IPS DF 6.9 (cell line): ENCODE measurements around the gene GFOD1.
A peak's percentile ranks its signal among the peaks of the same experiment; 100 is the strongest.

Experiments used
- DNase-seq: peaks from one replicate; pipeline ENCODE4 v3.0.0-alpha.2; 2013; ENCODE audit warnings: low read depth, low spot score
- H3K27ac ChIP-seq: one replicate; pipeline ENCODE4 v1.5.1; 2013; ENCODE audit warnings: low read length, control low read depth
- H3K27me3 ChIP-seq: 2 replicates; pipeline ENCODE4 v1.6.1; 2013; ENCODE audit warnings: mild to moderate bottlenecking, low read length; ENCODE audit not compliant: control insufficient read depth, insufficient read depth
- H3K36me3 ChIP-seq: 2 replicates; pipeline ENCODE4 v1.6.1; 2013; ENCODE audit warnings: low read length; ENCODE audit not compliant: control insufficient read depth, insufficient read depth
- H3K4me1 ChIP-seq: 2 replicates; pipeline ENCODE4 v1.6.1; 2013; ENCODE audit warnings: low read length; ENCODE audit not compliant: control insufficient read depth, insufficient read depth
- H3K4me3 ChIP-seq: 2 replicates; pipeline ENCODE4 v1.5.1; 2013; ENCODE audit warnings: mild to moderate bottlenecking, low read length
- H3K9me3 ChIP-seq: 2 replicates; pipeline ENCODE4 v1.6.1; 2013; ENCODE audit warnings: low read length, inconsistent platforms; ENCODE audit not compliant: control insufficient read depth, insufficient read depth
- WGBS: extraction: QIAGEN DNeasy Blood & Tissue Kit; methylation state at CpG from one replicate; pipeline ENCODE4 v1.1.7; 2013; ENCODE audit warnings: mixed read lengths, missing lambda C conversion rate; ENCODE audit not compliant: insufficient read length, insufficient coverage; 5-methylcytosine and 5-hydroxymethylcytosine counted together

The GFOD1 gene

DNA sequence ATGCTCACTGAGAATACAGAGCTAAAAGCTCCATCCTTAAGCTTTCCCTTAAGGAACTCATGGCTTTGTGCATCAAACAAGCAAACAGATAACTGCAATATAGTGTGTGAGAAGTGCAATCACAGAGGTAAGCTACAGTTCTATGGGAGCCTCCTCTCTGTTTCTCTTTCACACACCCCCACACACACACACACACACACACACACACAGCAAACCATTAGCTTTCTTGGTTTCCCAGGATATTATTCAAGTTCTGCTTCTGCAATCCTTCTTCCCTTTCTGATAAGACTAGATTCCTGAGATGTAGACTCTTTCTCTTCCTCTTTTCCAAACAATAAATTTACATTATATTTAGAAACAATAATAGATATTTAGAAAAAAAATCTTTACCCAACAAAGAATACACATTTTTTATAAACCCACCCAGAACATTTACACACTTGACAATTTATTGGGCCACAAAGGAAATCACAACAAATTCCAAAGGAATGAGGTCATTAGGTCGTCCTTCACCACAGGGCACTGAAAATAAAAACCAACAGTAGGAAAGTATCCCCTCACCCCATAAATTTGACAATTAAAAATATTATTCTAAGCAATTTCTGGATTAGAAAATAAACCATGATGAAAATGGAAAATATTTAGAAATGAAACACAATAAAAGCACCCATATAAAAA lies 9.3 kb upstream of the GFOD1 start:
- no peak overlapping the region for H3K27ac ChIP-seq

DNA sequence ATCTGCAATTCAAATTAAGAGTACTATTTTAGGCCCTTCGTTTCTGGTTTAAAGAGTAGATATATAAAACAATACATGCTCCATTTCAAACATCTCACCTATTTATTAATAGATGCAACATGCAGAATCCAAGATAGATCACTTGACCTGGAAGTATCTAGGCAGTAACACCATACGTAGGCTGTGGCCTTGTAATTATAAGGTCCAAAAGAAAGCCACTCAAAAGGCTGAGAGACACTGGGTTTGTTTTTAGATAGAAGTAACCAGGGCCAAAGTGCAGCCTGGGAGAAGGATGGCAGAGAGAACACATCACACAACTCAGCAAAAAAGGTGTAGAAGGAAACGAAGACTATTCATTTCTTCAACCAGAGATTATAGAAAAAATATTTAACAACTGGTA lies 8.4 kb upstream of the GFOD1 start:
- no peak for DNase-seq
- no peaks in the 10 kb centered on the region for H3K9me3 ChIP-seq
- H3K4me3 ChIP-seq, result no peak overlapping the region
- no peaks in the 10 kb centered on the region; the same call in 1 of the 2 replicates for H3K4me1 ChIP-seq
- no peaks in the 10 kb centered on the region for H3K36me3 ChIP-seq
- no CpG with 5 or more reads among the region's 3 CpGs for WGBS
- H3K27ac ChIP-seq, result no peak overlapping the region
- no peaks in the 10 kb centered on the region for H3K27me3 ChIP-seq

More for the DNA sequence above, 9.3 kb upstream of the GFOD1 start:
- Histone ChIP-seq H3K9me3 (no peaks in the 10 kb centered on the region), H3K4me3 (no peak overlapping the region), H3K4me1 (no peaks in the 10 kb centered on the region; the same call in 1 of the 2 replicates), H3K27me3 (no peaks in the 10 kb centered on the region), H3K36me3 (no peaks in the 10 kb centered on the region)
- WGBS, result no CpG with 5 or more reads among the region's 1 CpG
- DNase-seq, result no peak

DNA sequence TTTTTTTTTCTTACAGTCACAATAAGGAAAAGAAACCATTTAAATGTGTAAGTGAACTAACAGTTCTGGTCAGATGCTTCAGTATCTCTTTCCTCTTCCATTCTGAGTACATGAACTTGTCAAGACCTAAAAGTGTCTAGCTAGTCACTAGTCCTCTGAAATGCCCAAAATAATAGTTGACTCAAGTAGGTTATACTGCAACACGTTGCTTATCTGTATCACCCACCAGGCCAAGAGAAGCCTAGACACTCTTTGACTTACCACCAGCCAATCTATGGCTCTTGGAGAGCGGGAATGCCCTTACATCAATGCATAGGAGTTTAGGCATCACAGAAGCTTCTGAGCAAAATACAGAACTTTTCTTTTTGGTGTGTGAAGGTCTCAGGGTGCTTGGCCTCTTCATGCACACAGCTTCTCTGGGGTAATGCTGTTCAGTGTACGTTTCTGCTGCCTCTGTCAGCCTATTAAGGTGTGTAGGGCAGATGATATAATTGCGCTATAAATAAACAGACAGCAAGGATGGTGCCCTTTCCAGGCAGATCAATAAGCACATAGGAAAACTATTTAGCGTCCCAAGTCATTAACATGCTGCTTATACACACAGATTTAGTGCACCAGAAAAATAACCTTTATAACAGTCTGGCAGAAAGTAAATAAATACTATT lies 7.8 kb upstream of the GFOD1 start:
- H3K27ac ChIP-seq, result no peak overlapping the region
- H3K4me1 ChIP-seq, result no peaks in the 10 kb centered on the region; the same call in 1 of the 2 replicates
- WGBS, result no CpG with 5 or more reads among the region's 5 CpGs
- no peaks in the 10 kb centered on the region for H3K9me3 ChIP-seq
- no peak overlapping the region for H3K4me3 ChIP-seq
- H3K27me3 ChIP-seq, result no peaks in the 10 kb centered on the region
- no peak for DNase-seq
- H3K36me3 ChIP-seq, result no peaks in the 10 kb centered on the region

DNA sequence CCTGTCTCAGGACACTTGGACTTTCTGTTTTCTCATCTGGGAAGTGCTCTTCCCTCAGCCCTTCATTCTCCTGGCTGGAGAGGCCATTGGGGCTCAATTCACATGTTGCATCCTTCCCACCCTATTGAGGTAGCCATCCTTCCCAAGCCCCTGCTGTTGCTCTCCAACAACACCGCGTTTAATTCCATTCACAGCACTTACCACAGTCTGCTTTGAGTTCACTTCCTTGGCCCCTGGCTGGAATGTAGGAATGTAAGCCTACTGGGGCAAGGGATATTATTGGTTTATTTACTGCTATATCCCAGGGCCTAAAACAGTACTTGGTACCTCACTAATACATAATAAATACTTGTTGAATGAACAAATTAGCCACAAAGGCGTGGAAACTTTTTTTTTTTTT lies 6.7 kb upstream of the GFOD1 start:
- no peaks in the 10 kb centered on the region for H3K9me3 ChIP-seq
- H3K4me1 ChIP-seq, result no peaks in the 10 kb centered on the region; the same call in 1 of the 2 replicates
- no peaks in the 10 kb centered on the region for H3K36me3 ChIP-seq
- H3K27ac ChIP-seq, result no peak overlapping the region
- no peak overlapping the region for H3K4me3 ChIP-seq
- peaks cover under 1% of the 10 kb centered on the region; the same call in 1 of the 2 replicates for H3K27me3 ChIP-seq
- whole genome bisulfite sequencing, result no CpG with 5 or more reads among the region's 3 CpGs
- no peak for DNase-seq

DNA sequence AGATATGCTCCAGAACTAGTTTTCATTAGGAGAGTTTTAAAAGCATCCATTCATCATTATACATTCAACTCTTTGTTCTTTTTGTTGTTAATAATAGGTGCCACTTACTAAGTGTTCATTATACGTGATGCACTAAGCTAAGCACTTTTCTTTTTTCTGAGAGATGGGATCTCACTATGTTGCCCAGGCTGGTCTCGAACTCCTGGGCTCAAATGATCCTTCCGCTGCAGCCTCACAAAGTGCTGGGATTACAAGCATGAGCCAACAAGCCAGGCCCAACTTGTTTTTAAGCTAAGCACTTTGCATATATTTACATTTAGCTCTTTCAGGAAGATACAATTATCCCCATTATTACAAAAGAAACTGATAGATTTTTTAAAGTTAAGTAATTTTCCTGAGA lies 5.7 kb upstream of the GFOD1 start:
- no peak for DNase-seq
- Histone ChIP-seq H3K27me3 (peaks cover 8% of the 10 kb centered on the region; the same call in 1 of the 2 replicates), H3K36me3 (no peaks in the 10 kb centered on the region), H3K9me3 (no peaks in the 10 kb centered on the region), H3K27ac (no peak overlapping the region), H3K4me3 (no peak overlapping the region), H3K4me1 (no peaks in the 10 kb centered on the region; the same call in 1 of the 2 replicates)
- WGBS, result no CpG with 5 or more reads among the region's 3 CpGs

DNA sequence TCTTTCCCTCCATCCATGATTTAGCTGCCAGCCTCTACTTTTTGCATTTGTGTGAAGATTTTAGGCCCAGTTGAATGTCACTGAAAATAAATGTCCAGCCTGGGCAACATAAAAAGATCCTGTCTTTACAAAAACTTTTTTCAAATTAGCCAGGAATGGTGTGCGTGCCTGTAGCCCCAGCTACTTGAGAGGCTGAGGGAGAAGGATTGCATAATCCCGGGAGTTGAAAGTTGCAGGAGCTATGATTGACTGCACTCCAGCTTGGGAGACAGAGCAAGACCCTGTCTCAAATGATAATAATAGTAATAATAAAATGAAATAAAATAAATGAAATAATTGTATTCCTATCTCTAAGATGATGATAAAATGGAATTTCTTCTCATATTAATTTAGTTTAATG lies 5.0 kb upstream of the GFOD1 start:
- H3K27me3 ChIP-seq, result peaks cover 8% of the 10 kb centered on the region; the same call in 1 of the 2 replicates
- WGBS, result no CpG with 5 or more reads among the region's 2 CpGs
- H3K4me3 ChIP-seq, result no peak overlapping the region
- no peak overlapping the region for H3K27ac ChIP-seq
- H3K36me3 ChIP-seq, result no peaks in the 10 kb centered on the region
- no peak for DNase-seq
- no peaks in the 10 kb centered on the region for H3K9me3 ChIP-seq
- no peaks in the 10 kb centered on the region; the same call in 1 of the 2 replicates for H3K4me1 ChIP-seq

DNA sequence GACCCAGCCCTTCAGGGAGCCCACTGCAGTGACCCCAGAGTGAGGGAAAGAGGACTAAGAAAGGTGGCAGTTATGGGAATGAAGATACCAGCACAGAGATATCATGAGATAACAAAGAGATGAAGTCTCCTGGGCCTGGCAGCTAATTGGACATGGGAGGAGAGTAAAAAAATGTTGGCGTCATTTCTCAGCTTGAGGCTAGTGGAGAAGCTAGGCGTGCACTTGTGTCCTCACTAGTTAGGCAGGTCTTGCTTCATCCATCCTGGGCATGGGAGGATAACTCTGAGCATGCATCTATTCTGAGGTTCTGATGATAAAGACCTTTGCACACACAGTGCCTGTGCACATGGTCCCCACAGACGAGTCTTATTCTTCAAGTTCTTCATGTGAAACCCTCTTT lies 4.1 kb upstream of the GFOD1 start:
- H3K36me3 ChIP-seq, result no peaks in the 10 kb centered on the region
- no peak overlapping the region for H3K4me3 ChIP-seq
- no peak overlapping the region for H3K27ac ChIP-seq
- no peaks in the 10 kb centered on the region; the same call in 1 of the 2 replicates for H3K4me1 ChIP-seq
- no CpG with 5 or more reads among the region's 3 CpGs for WGBS
- peaks cover 8% of the 10 kb centered on the region; the same call in 1 of the 2 replicates for H3K27me3 ChIP-seq
- no peak for DNase-seq
- no peaks in the 10 kb centered on the region for H3K9me3 ChIP-seq

DNA sequence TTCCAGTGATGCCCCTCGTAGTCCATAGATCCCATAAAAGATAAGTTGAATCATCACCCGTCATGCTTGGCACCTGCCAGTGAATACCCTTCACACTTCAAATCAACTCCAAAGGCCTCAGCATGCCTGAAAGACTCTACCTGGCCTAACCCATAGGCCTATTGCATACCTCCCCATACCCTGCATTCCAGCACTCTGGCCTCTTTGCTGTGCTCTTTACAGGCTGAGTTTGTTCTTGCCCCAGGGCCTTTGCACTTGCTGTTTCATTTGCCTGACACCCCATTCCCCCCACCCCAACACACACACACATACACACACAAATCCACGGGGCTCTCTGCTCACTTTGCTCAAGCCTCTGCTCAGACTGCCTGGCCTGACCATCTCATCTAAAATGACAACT lies 3.0 kb upstream of the GFOD1 start:
- no peak for DNase-seq
- Histone ChIP-seq H3K27me3 (peaks cover 10% of the 10 kb centered on the region; the same call in 1 of the 2 replicates), H3K4me1 (peaks cover 2% of the 10 kb centered on the region; the same call in 1 of the 2 replicates), H3K27ac (no peak overlapping the region), H3K9me3 (no peaks in the 10 kb centered on the region), H3K36me3 (no peaks in the 10 kb centered on the region), H3K4me3 (no peak overlapping the region)
- no CpG with 5 or more reads among the region's 3 CpGs for WGBS

DNA sequence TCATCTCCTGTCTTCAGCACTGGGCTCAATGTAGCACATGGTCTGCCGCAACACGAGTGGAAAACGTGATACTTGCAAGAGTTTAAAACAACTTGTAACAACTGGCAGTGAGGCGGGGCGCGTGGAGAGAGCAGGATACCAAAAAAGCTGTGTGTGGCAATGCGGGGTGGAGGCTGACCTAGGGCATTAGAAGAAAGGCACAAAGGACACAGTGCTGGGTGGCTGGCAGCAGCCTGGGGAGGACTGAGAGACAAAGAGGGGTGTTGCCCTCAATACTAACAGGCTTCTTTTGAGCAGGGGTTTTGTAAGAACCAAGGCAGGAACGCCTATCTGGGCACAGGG lies 1.5 kb upstream of the GFOD1 start:
- Histone ChIP-seq H3K36me3 (no peaks in the 10 kb centered on the region), H3K4me3 (no peak overlapping the region), H3K27me3 (peaks cover 12% of the 10 kb centered on the region; the same call in 1 of the 2 replicates), H3K27ac (no peak overlapping the region), H3K9me3 (no peaks in the 10 kb centered on the region), H3K4me1 (peaks cover 3% of the 10 kb centered on the region; the same call in 1 of the 2 replicates)
- DNase-seq, result no peak
- no CpG with 5 or more reads among the region's 8 CpGs for WGBS

DNA sequence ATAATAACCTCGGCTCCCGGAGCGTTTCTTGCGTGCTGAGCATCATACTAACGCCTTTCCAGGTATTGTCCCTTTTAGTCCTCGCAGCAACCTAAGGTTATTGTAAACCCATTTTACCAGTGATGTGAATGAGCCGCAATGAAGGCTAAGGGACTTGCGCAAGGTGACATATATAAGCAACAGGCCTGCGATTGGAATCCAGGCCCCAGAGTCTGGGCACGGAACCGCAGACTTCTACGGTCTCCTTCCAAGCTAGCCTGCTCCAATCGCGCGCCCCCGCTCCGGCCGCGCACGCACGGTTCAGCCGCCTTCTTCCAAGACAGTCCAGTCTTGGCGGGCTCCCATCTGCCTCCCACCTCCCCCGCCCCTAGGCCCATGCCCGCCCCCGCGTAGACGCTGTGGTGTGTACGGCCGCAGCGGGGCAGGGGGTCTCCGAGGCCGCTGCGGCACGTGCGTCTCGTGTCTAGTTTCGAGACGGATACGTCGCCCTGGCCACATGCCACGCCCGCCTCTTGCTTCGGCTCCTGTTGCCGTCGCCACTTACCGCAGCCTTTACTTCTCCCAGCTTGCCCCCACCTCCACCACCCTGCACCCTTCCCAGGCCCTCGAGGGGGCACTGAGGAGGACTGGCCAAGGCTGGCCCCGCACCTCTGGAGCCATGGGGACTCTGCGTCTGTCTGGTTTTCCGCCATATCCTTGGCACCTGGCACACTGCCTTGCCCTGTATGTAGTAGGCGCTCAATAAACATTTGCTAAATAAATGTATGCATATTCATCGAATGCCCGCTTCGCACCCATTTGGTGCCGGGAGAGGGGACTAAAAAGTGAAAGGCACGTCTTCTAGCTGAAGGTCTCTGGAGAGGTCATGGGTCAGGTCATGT lies 855 bp upstream of the GFOD1 start:
- Histone ChIP-seq H3K4me1 (peaks cover 3% of the 10 kb centered on the region; the same call in 1 of the 2 replicates), H3K4me3 (peak overlapping the region; percentile 15; the same call in 1 of the 2 replicates), H3K27ac (no peak overlapping the region), H3K27me3 (peaks cover 12% of the 10 kb centered on the region; the same call in 1 of the 2 replicates), H3K36me3 (no peaks in the 10 kb centered on the region), H3K9me3 (no peaks in the 10 kb centered on the region)
- DNase-seq, result no peak
- no CpG with 5 or more reads among the region's 57 CpGs for WGBS
